Fibroblast of lung (primary cell): ENCODE measurements around the gene STRN3. TPM values are rescaled to one million over a fixed set of nuclear protein-coding genes. Genes with fewer than 3 reads are reported as not detected.

Experiments
- DNase-seq, 2 donors: peaks; one replicate each; pipeline versions ENCODE4 v3.0.0 to v3.0.0-alpha.2; 2010; ENCODE audit warnings: low read depth in 2 of 2
- H2AFZ ChIP-seq: 2 replicates; pipeline ENCODE4 v1.5.1; 2012; ENCODE audit warnings: low read length, control low read depth, inconsistent platforms
- H3K27ac ChIP-seq: 2 replicates; pipeline ENCODE4 v1.5.1; 2011; ENCODE audit warnings: low read length, control low read depth; ENCODE audit not compliant: insufficient read depth
- H3K27me3 ChIP-seq: 2 replicates; pipeline ENCODE4 v1.5.1; 2011; ENCODE audit warnings: mild to moderate bottlenecking, low read length; ENCODE audit not compliant: control insufficient read depth, insufficient read depth
- H3K36me3 ChIP-seq: 2 replicates; pipeline ENCODE4 v1.5.1; 2011; ENCODE audit warnings: low read length; ENCODE audit not compliant: control insufficient read depth, insufficient read depth
- H3K4me1 ChIP-seq: 2 replicates; pipeline ENCODE4 v1.5.1; 2011; ENCODE audit warnings: low read length; ENCODE audit not compliant: control insufficient read depth, insufficient read depth; ENCODE audit errors: extremely low read depth
- H3K4me2 ChIP-seq: 2 replicates; pipeline ENCODE4 v1.5.1; 2011; ENCODE audit warnings: low read length, control low read depth; ENCODE audit not compliant: insufficient read depth; ENCODE audit errors: extremely low read depth
- H3K4me3 ChIP-seq, 4 experiments: fragments of 200-600 bp in 1 of 4; sonication (generic) in 1 of 4; replicated peaks in 1 of 4; 2 replicates each; pipeline ENCODE4 v1.5.1; 2011 to 2016; ENCODE audit warnings: low read length in 4 of 4, low read depth in 3 of 4, mild to moderate bottlenecking in 3 of 4, control low read depth in 2 of 4, inconsistent platforms in 1 of 4, mixed read lengths in 1 of 4; ENCODE audit not compliant: insufficient read depth in 1 of 4; ENCODE audit errors: control extremely low read depth in 1 of 4
- H3K79me2 ChIP-seq: 2 replicates; pipeline ENCODE4 v1.5.1; 2012; ENCODE audit warnings: mild to moderate bottlenecking, low read length, inconsistent platforms; ENCODE audit not compliant: control insufficient read depth, insufficient read depth
- H3K9ac ChIP-seq: 2 replicates; pipeline ENCODE4 v1.5.1; 2011; ENCODE audit warnings: mild to moderate bottlenecking, low read length, control low read depth; ENCODE audit not compliant: insufficient read depth
- H3K9me3 ChIP-seq: 2 replicates; pipeline ENCODE4 v1.5.1; 2012; ENCODE audit warnings: low read depth, low read length; ENCODE audit not compliant: control insufficient read depth, insufficient read depth
- H4K20me1 ChIP-seq: 2 replicates; pipeline ENCODE4 v1.5.1; 2011; ENCODE audit warnings: low read length; ENCODE audit not compliant: control insufficient read depth, insufficient read depth; ENCODE audit errors: extremely low read depth
- CTCF ChIP-seq, 2 donors: IDR thresholded peaks in 1 of 2; conservative IDR thresholded peaks in 1 of 2; 1 replicate in 1 of 2; 2 replicates in 1 of 2; pipeline ENCODE4 v1.5.1; 2011 to 2012; ENCODE audit warnings: low read length in 2 of 2, control low read depth in 1 of 2, inconsistent platforms in 1 of 2, low read depth in 1 of 2, mild to moderate bottlenecking in 1 of 2
- EZH2 ChIP-seq: IDR thresholded peaks from 2 replicates; pipeline ENCODE4 v1.5.1; 2012; ENCODE audit warnings: low read length, control low read depth, mild to moderate bottlenecking; ENCODE audit errors: missing control alignments
- polyA plus RNA-seq, 2 donors: library from polyadenylated mRNA; depleted of rRNA in 1 of 2; stranded (reverse) in 1 of 2; unstranded in 1 of 2; fragments of >200 nt; gene quantifications; 2 replicates each; pipeline ENCODE4 v1.2.1, GENCODE V29; 2011 to 2012; ENCODE audit warnings: missing spikeins in 1 of 2
- total RNA-seq: library from RNA; depleted of rRNA; stranded (reverse); fragments of >200 nt; gene quantifications from 2 replicates; pipeline ENCODE4 v1.2.1, GENCODE V29; 2014

Gene STRN3
- total and polyA plus RNA-seq, 2 donors (not counting 1 experiment from before 2014, with no cell fraction given), result 42.0 to 88.2 TPM

- Histone ChIP-seq H3K4me2 (no peak overlapping the region), H3K27me3 (no peaks in the 10 kb centered on the region), H3K9me3 (no peaks in the 10 kb centered on the region), H3K4me3 (no peak overlapping the region), H2AFZ (no peak overlapping the region), H3K4me1 (no peaks in the 10 kb centered on the region), H3K36me3 (no peaks in the 10 kb centered on the region), H3K79me2 (no peaks in the 10 kb centered on the region), H4K20me1 (no peaks in the 10 kb centered on the region), H3K27ac (no peak overlapping the region), H3K9ac (no peak overlapping the region)
- no peak for TF ChIP-seq CTCF (conservative IDR thresholded peaks at IDR 0.05 in 1 of 2, IDR thresholded peaks at IDR 0.05 in 1 of 2; ENCODE audit: low read depth in 1 of 2, low read length in 2 of 2)
- DNase-seq, result peak in 1 of 2 donors; percentile 36
Observed at GRCh38 chr14:30928462-30928861, 97.7 kb downstream of the STRN3 start.

GRCh38 chr14:30925254-30925653 is 100.9 kb downstream of the STRN3 start:
- Histone ChIP-seq H4K20me1 (no peaks in the 10 kb centered on the region), H3K4me3 (no peak overlapping the region), H3K9ac (no peak overlapping the region), H3K27ac (no peak overlapping the region), H3K9me3 (no peaks in the 10 kb centered on the region), H2AFZ (no peak overlapping the region), H3K4me2 (no peak overlapping the region), H3K36me3 (no peaks in the 10 kb centered on the region), H3K27me3 (no peaks in the 10 kb centered on the region), H3K4me1 (no peaks in the 10 kb centered on the region), H3K79me2 (no peaks in the 10 kb centered on the region)
- no peak for TF ChIP-seq CTCF (conservative IDR thresholded peaks at IDR 0.05 in 1 of 2, IDR thresholded peaks at IDR 0.05 in 1 of 2; ENCODE audit: low read depth in 1 of 2, low read length in 2 of 2)
- TF ChIP-seq EZH2, result no peak
- no peak for DNase-seq

GRCh38 chr14:30921788-30922187 is 104.4 kb downstream of the STRN3 start:
- Histone ChIP-seq H3K36me3 (no peaks in the 10 kb centered on the region), H3K9me3 (no peaks in the 10 kb centered on the region), H3K4me3 (no peak overlapping the region), H3K79me2 (no peaks in the 10 kb centered on the region), H3K4me1 (no peaks in the 10 kb centered on the region), H3K27me3 (no peaks in the 10 kb centered on the region), H4K20me1 (no peaks in the 10 kb centered on the region), H3K9ac (no peak overlapping the region), H2AFZ (no peak overlapping the region), H3K27ac (no peak overlapping the region), H3K4me2 (no peak overlapping the region)
- no peak for DNase-seq
- TF ChIP-seq EZH2 (no peak), CTCF (conservative IDR thresholded peaks at IDR 0.05 in 1 of 2, IDR thresholded peaks at IDR 0.05 in 1 of 2; ENCODE audit: low read depth in 1 of 2, low read length in 2 of 2) (no peak)
